Measurements from ENCODE around the gene IFT43. TPM values are rescaled to one million over a fixed set of nuclear protein-coding genes. Genes with fewer than 3 reads are reported as not detected.

Gene IFT43
- total and polyA plus RNA-seq, 2 donors (not counting 1 experiment from before 2014, with no cell fraction given), result 35.2 to 54.9 TPM

- Histone ChIP-seq H3K9ac (ENCODE audit: insufficient read depth, low read length) (no peak overlapping the region), H3K27ac (ENCODE audit: insufficient read depth, low read length) (no peak overlapping the region), H3K4me2 (ENCODE audit: extremely low read depth, insufficient read depth, low read length) (no peak overlapping the region), H3K4me1 (ENCODE audit: control insufficient read depth, extremely low read depth, insufficient read depth, low read length) (no peaks in the 10 kb centered on the region), H2AFZ (ENCODE audit: low read length) (no peak overlapping the region), H3K79me2 (ENCODE audit: control insufficient read depth, insufficient read depth, low read length) (no peaks in the 10 kb centered on the region), H3K27me3 (ENCODE audit: control insufficient read depth, insufficient read depth, low read length) (peaks cover 4% of the 10 kb centered on the region), H3K9me3 (ENCODE audit: control insufficient read depth, insufficient read depth, low read depth, low read length) (no peaks in the 10 kb centered on the region), H3K36me3 (ENCODE audit: control insufficient read depth, insufficient read depth, low read length) (no peaks in the 10 kb centered on the region), H3K4me3 (replicated peaks in 1 of 4; ENCODE audit: control extremely low read depth in 1 of 4, insufficient read depth in 1 of 4, low read depth in 3 of 4, low read length in 4 of 4) (no peak overlapping the region), H4K20me1 (ENCODE audit: control insufficient read depth, extremely low read depth, insufficient read depth, low read length) (no peaks in the 10 kb centered on the region)
- no peak for DNase-seq (ENCODE audit: low read depth in 2 of 2)
- TF ChIP-seq CTCF (conservative IDR thresholded peaks at IDR 0.05 in 1 of 2, IDR thresholded peaks at IDR 0.05 in 1 of 2; ENCODE audit: low read depth in 1 of 2, low read length in 2 of 2), result no peak
- TF ChIP-seq EZH2 (IDR thresholded peaks at IDR 0.05; ENCODE audit: low read length, missing control alignments), result no peak
Measured at GRCh38 chr14:76125511-76125910, 139.9 kb downstream of the IFT43 start.

- Histone ChIP-seq H3K9me3 (ENCODE audit: control insufficient read depth, insufficient read depth, low read depth, low read length) (no peaks in the 10 kb centered on the region), H3K9ac (ENCODE audit: insufficient read depth, low read length) (no peak overlapping the region), H3K4me1 (ENCODE audit: control insufficient read depth, extremely low read depth, insufficient read depth, low read length) (no peaks in the 10 kb centered on the region), H3K36me3 (ENCODE audit: control insufficient read depth, insufficient read depth, low read length) (no peaks in the 10 kb centered on the region), H3K27ac (ENCODE audit: insufficient read depth, low read length) (no peak overlapping the region), H3K4me2 (ENCODE audit: extremely low read depth, insufficient read depth, low read length) (no peak overlapping the region), H4K20me1 (ENCODE audit: control insufficient read depth, extremely low read depth, insufficient read depth, low read length) (no peaks in the 10 kb centered on the region), H3K27me3 (ENCODE audit: control insufficient read depth, insufficient read depth, low read length) (peaks cover 8% of the 10 kb centered on the region), H3K79me2 (ENCODE audit: control insufficient read depth, insufficient read depth, low read length) (no peaks in the 10 kb centered on the region), H2AFZ (ENCODE audit: low read length) (no peak overlapping the region), H3K4me3 (replicated peaks in 1 of 4; ENCODE audit: control extremely low read depth in 1 of 4, insufficient read depth in 1 of 4, low read depth in 3 of 4, low read length in 4 of 4) (no peak overlapping the region)
- no peak for TF ChIP-seq CTCF (conservative IDR thresholded peaks at IDR 0.05 in 1 of 2, IDR thresholded peaks at IDR 0.05 in 1 of 2; ENCODE audit: low read depth in 1 of 2, low read length in 2 of 2)
- no peak for TF ChIP-seq EZH2 (IDR thresholded peaks at IDR 0.05; ENCODE audit: low read length, missing control alignments)
- DNase-seq (ENCODE audit: low read depth in 2 of 2), result no peak
Measured at GRCh38 chr14:76126076-76126475, 140.5 kb downstream of the IFT43 start.

- no peak for DNase-seq (ENCODE audit: low read depth in 2 of 2)
- H3K27ac ChIP-seq (ENCODE audit: insufficient read depth, low read length), result no peak overlapping the region
- H3K4me2 ChIP-seq (ENCODE audit: extremely low read depth, insufficient read depth, low read length), result no peak overlapping the region
- no peaks in the 10 kb centered on the region for H4K20me1 ChIP-seq (ENCODE audit: control insufficient read depth, extremely low read depth, insufficient read depth, low read length)
- H3K4me1 ChIP-seq (ENCODE audit: control insufficient read depth, extremely low read depth, insufficient read depth, low read length), result no peaks in the 10 kb centered on the region
- H3K9me3 ChIP-seq (ENCODE audit: control insufficient read depth, insufficient read depth, low read depth, low read length), result no peaks in the 10 kb centered on the region
- H3K9ac ChIP-seq (ENCODE audit: insufficient read depth, low read length), result no peak overlapping the region
- TF ChIP-seq EZH2 (IDR thresholded peaks at IDR 0.05; ENCODE audit: low read length, missing control alignments), result no peak
- TF ChIP-seq CTCF (conservative IDR thresholded peaks at IDR 0.05 in 1 of 2, IDR thresholded peaks at IDR 0.05 in 1 of 2; ENCODE audit: low read depth in 1 of 2, low read length in 2 of 2), result no peak
- H3K79me2 ChIP-seq (ENCODE audit: control insufficient read depth, insufficient read depth, low read length), result no peaks in the 10 kb centered on the region
- H3K4me3 ChIP-seq (replicated peaks in 1 of 4; ENCODE audit: control extremely low read depth in 1 of 4, insufficient read depth in 1 of 4, low read depth in 3 of 4, low read length in 4 of 4), result no peak overlapping the region
- H2AFZ ChIP-seq (ENCODE audit: low read length), result no peak overlapping the region
- peaks cover 13% of the 10 kb centered on the region for H3K27me3 ChIP-seq (ENCODE audit: control insufficient read depth, insufficient read depth, low read length)
- H3K36me3 ChIP-seq (ENCODE audit: control insufficient read depth, insufficient read depth, low read length), result no peaks in the 10 kb centered on the region
Measured at GRCh38 chr14:76129851-76130576, 144.5 kb downstream of the IFT43 start.

Data from fibroblast of lung (primary cell).